HuH-7.5 (cell line): Measurements from ENCODE around the gene ZNF532.
"Not testable (repeated sequence)": the region's sequence is repeated elsewhere in the genome, so short reads cannot be mapped to it uniquely, and the experiment has no call there.

ENCODE experiments used
- DNase-seq: peaks from one replicate; pipeline ENCODE4 v3.0.0; 2011; ENCODE audit warnings: low spot score

ZNF532 gene

GRCh38 chr18:59008302-59008974 lies 143.8 kb downstream of the ZNF532 start:
- DNase-seq: no peak

GRCh38 chr18:59009846-59010245 lies 145.2 kb downstream of the ZNF532 start:
- DNase-seq: no peak

GRCh38 chr18:59011289-59011688 lies 146.6 kb downstream of the ZNF532 start:
- no peak for DNase-seq

GRCh38 chr18:59011786-59012185 lies 147.1 kb downstream of the ZNF532 start:
- DNase-seq: no peak

- DNase-seq: no peak
Observed at GRCh38 chr18:59012815-59013705, 148.4 kb downstream of the ZNF532 start.

GRCh38 chr18:59013744-59014143 lies 149.1 kb downstream of the ZNF532 start:
- no peak for DNase-seq

GRCh38 chr18:59015531-59016152 lies 151.0 kb downstream of the ZNF532 start:
- DNase-seq: no peak

GRCh38 chr18:59021500-59021899 lies 156.8 kb downstream of the ZNF532 start:
- no peak for DNase-seq

GRCh38 chr18:59022167-59022945 lies 157.7 kb downstream of the ZNF532 start:
- no peak for DNase-seq

GRCh38 chr18:59024829-59025228 lies 160.2 kb downstream of the ZNF532 start:
- no peak for DNase-seq

GRCh38 chr18:59025532-59025931 lies 160.9 kb downstream of the ZNF532 start:
- DNase-seq: not testable (repeated sequence)

- no peak for DNase-seq
Observed at GRCh38 chr18:59026364-59026763, 161.7 kb downstream of the ZNF532 start.

- no peak for DNase-seq
Observed at GRCh38 chr18:59026831-59027410, 162.2 kb downstream of the ZNF532 start.

- no peak for DNase-seq
Observed at GRCh38 chr18:59029663-59030429, 165.2 kb downstream of the ZNF532 start.

GRCh38 chr18:59032308-59032707 lies 167.6 kb downstream of the ZNF532 start:
- DNase-seq: no peak

- no peak for DNase-seq
Observed at GRCh38 chr18:59033359-59033758, 168.7 kb downstream of the ZNF532 start.

GRCh38 chr18:59033974-59034373 lies 169.3 kb downstream of the ZNF532 start:
- no peak for DNase-seq

- DNase-seq: no peak
Observed at GRCh38 chr18:59035591-59035990, 170.9 kb downstream of the ZNF532 start.
